OCI-LY3 (cell line): ENCODE measurements around the gene BBX.
A peak's percentile ranks its signal among the peaks of the same experiment; 100 is the strongest.

Experiments used
- H2AFZ ChIP-seq: fragments of 200-600, 300-600 bp; shearing (Covaris generic); 2 replicates; pipeline ENCODE4 v1.6.0; 2014; ENCODE audit warnings: antibody characterized with exemption, low read depth, low read length
- H3K27ac ChIP-seq: fragments of 200-600, 300-600 bp; sonication (generic); 2 replicates; pipeline ENCODE4 v1.5.1; 2014; ENCODE audit warnings: mild to moderate bottlenecking, low read length, moderate library complexity, mixed read lengths
- H3K27me3 ChIP-seq: fragments of 200-600, 300-600 bp; sonication (generic); 2 replicates; pipeline ENCODE4 v1.6.1; 2014; ENCODE audit warnings: low read depth, low read length, mixed read lengths
- H3K36me3 ChIP-seq: fragments of 200-600, 300-600 bp; sonication (generic); replicated peaks from 2 replicates; pipeline ENCODE3; 2014; ENCODE audit warnings: low read depth, low read length, mixed read lengths
- H3K4me1 ChIP-seq: fragments of 300-600, 200-600 bp; sonication (generic); 2 replicates; pipeline ENCODE4 v1.6.1; 2014; ENCODE audit warnings: low read length, mixed read lengths
- H3K4me2 ChIP-seq: fragments of 200-600, 300-600 bp; sonication (generic); 2 replicates; pipeline ENCODE4 v1.6.1; 2014; ENCODE audit warnings: low read length, mixed read lengths
- H3K4me3 ChIP-seq: fragments of 300-600, 200-600 bp; sonication (generic); 2 replicates; pipeline ENCODE4 v1.5.1; 2014; ENCODE audit warnings: antibody characterized with exemption, mild to moderate bottlenecking, low read length, moderate library complexity
- H3K79me2 ChIP-seq: fragments of 300-600, 200-600 bp; shearing (Covaris generic); 2 replicates; pipeline ENCODE4 v1.6.1; 2014; ENCODE audit warnings: mild to moderate bottlenecking, low read length, mixed read lengths
- H3K9ac ChIP-seq: fragments of 300-600, 200-600 bp; shearing (Covaris generic); 2 replicates; pipeline ENCODE4 v1.6.0; 2014; ENCODE audit warnings: mild to moderate bottlenecking, low read length, moderate library complexity
- H3K9me3 ChIP-seq: fragments of 200-600, 300-600 bp; shearing (Covaris generic); 2 replicates; pipeline ENCODE4 v1.6.1; 2014; ENCODE audit warnings: low read length, mixed read lengths; ENCODE audit not compliant: insufficient read depth
- H4K20me1 ChIP-seq: fragments of 200-600, 300-600 bp; sonication (generic); 2 replicates; pipeline ENCODE4 v1.6.1; 2016; ENCODE audit warnings: low read length, mixed read lengths; ENCODE audit not compliant: insufficient read depth
- CTCF ChIP-seq: fragments of 200-600, 300-600 bp; sonication (generic); IDR thresholded peaks from 2 replicates; pipeline ENCODE4 v1.5.1; 2014; ENCODE audit warnings: antibody characterized with exemption, low read length, low read depth
- EZH2phosphoT487 ChIP-seq: fragments of 200-600 bp; shearing (Covaris generic); IDR thresholded peaks from 2 replicates; pipeline ENCODE4 v1.6.1; 2018; ENCODE audit warnings: antibody characterized with exemption, mixed run types, low read depth

BBX gene

GRCh38 chr3:107675233-107675900 is 152.6 kb downstream of the BBX start:
- H3K9me3 ChIP-seq, result no peaks in the 10 kb centered on the region
- H3K4me3 ChIP-seq, result peak overlapping the region; percentile 56
- peak overlapping the region; percentile 74 for H3K4me2 ChIP-seq
- H4K20me1 ChIP-seq, result peaks cover 27% of the 10 kb centered on the region
- H3K4me1 ChIP-seq, result peaks cover 39% of the 10 kb centered on the region
- H3K27me3 ChIP-seq, result no peaks in the 10 kb centered on the region
- H3K36me3 ChIP-seq, result peaks cover 6% of the 10 kb centered on the region
- H3K9ac ChIP-seq, result peak overlapping the region; percentile 10; the same call in 1 of the 2 replicates
- no peaks in the 10 kb centered on the region for H3K79me2 ChIP-seq
- TF ChIP-seq EZH2phosphoT487, result no peak
- no peak for TF ChIP-seq CTCF
- H3K27ac ChIP-seq, result 0 out of 2 replicates have a peak overlapping the region, but pooled peaks have one; percentile 10
- no peak overlapping the region for H2AFZ ChIP-seq

GRCh38 chr3:107676469-107677309 is 153.9 kb downstream of the BBX start:
- H3K9me3 ChIP-seq, result peaks cover 5% of the 10 kb centered on the region
- no peaks in the 10 kb centered on the region for H3K27me3 ChIP-seq
- H3K4me3 ChIP-seq, result no peak overlapping the region
- no peak overlapping the region for H3K4me2 ChIP-seq
- TF ChIP-seq EZH2phosphoT487, result no peak
- TF ChIP-seq CTCF, result peak; percentile 75
- peaks cover 29% of the 10 kb centered on the region for H4K20me1 ChIP-seq
- H3K4me1 ChIP-seq, result peaks cover 49% of the 10 kb centered on the region
- H3K79me2 ChIP-seq, result 0 out of 2 replicates have a peak, but pooled peaks cover 4% of the 10 kb centered on the region
- no peak overlapping the region for H3K9ac ChIP-seq
- no peak overlapping the region for H2AFZ ChIP-seq
- peaks cover 11% of the 10 kb centered on the region for H3K36me3 ChIP-seq
- H3K27ac ChIP-seq, result no peak overlapping the region

- no peak overlapping the region for H3K4me3 ChIP-seq
- H3K79me2 ChIP-seq, result 0 out of 2 replicates have a peak, but pooled peaks cover 4% of the 10 kb centered on the region
- H3K9me3 ChIP-seq, result peaks cover 12% of the 10 kb centered on the region
- no peak for TF ChIP-seq EZH2phosphoT487
- TF ChIP-seq CTCF, result no peak
- peaks cover 18% of the 10 kb centered on the region for H3K36me3 ChIP-seq
- peaks cover 35% of the 10 kb centered on the region for H3K4me1 ChIP-seq
- H3K9ac ChIP-seq, result no peak overlapping the region
- no peaks in the 10 kb centered on the region for H3K27me3 ChIP-seq
- peaks cover 17% of the 10 kb centered on the region for H4K20me1 ChIP-seq
- no peak overlapping the region for H3K27ac ChIP-seq
- H3K4me2 ChIP-seq, result no peak overlapping the region
- no peak overlapping the region for H2AFZ ChIP-seq
These were observed 157.2 kb downstream of the BBX start for GRCh38 chr3:107679921-107680320.

GRCh38 chr3:107680698-107681097 is 157.9 kb downstream of the BBX start:
- H3K27ac ChIP-seq, result no peak overlapping the region
- H3K9me3 ChIP-seq, result peaks cover 12% of the 10 kb centered on the region
- H3K4me1 ChIP-seq, result peaks cover 28% of the 10 kb centered on the region
- H3K4me3 ChIP-seq, result peak overlapping the region; percentile 27
- TF ChIP-seq EZH2phosphoT487 (no peak), CTCF (no peak)
- peaks cover 13% of the 10 kb centered on the region for H4K20me1 ChIP-seq
- no peak overlapping the region for H2AFZ ChIP-seq
- no peaks in the 10 kb centered on the region for H3K27me3 ChIP-seq
- H3K79me2 ChIP-seq, result 0 out of 2 replicates have a peak, but pooled peaks cover 4% of the 10 kb centered on the region
- H3K4me2 ChIP-seq, result peak overlapping the region; percentile 54
- H3K9ac ChIP-seq, result no peak overlapping the region
- peaks cover 18% of the 10 kb centered on the region for H3K36me3 ChIP-seq
